Measurements from ENCODE around the gene SLC30A5.

- no peak for TF ChIP-seq EZH2 (IDR thresholded peaks at IDR 0.05; ENCODE audit: borderline replicate concordance, low read length)
- no peak for TF ChIP-seq CTCF (conservative IDR thresholded peaks at IDR 0.05 in 1 of 2, IDR thresholded peaks at IDR 0.05 in 1 of 2; ENCODE audit: extremely low read depth in 1 of 2, insufficient read depth in 1 of 2, low read depth in 1 of 2, low read length in 2 of 2)
Observed at GRCh38 chr5:69129413-69129812, 35.6 kb downstream of the SLC30A5 start.
